GM21390 (cell line): Measurements from ENCODE around the gene WIPF2.

Experiments
- ATAC-seq: cut with Tn5 transposase; IDR thresholded peaks from one replicate; pipeline ENCODE4 v1.9.1; 2021; ENCODE audit not compliant: unreplicated experiment

Gene WIPF2

GRCh38 chr17:40312893-40313667, 94.0 kb downstream of the WIPF2 start:
- ATAC-seq: no peak

- no peak for ATAC-seq
These were observed 94.8 kb downstream of the WIPF2 start for GRCh38 chr17:40313668-40314583.

- no peak for ATAC-seq
These were observed 95.5 kb downstream of the WIPF2 start for GRCh38 chr17:40314584-40314956.

- no peak for ATAC-seq
These were observed 96.1 kb downstream of the WIPF2 start for GRCh38 chr17:40315206-40315605.

GRCh38 chr17:40315678-40316570, 96.8 kb downstream of the WIPF2 start:
- no peak for ATAC-seq

GRCh38 chr17:40316571-40317344, 97.7 kb downstream of the WIPF2 start:
- no peak for ATAC-seq

- no peak for ATAC-seq
These were observed 98.3 kb downstream of the WIPF2 start for GRCh38 chr17:40317345-40317873.

- ATAC-seq: peak; percentile 60
These were observed 99.1 kb downstream of the WIPF2 start for GRCh38 chr17:40317880-40318829.

GRCh38 chr17:40318830-40319391, 99.8 kb downstream of the WIPF2 start:
- no peak for ATAC-seq

- no peak for ATAC-seq
These were observed 100.8 kb downstream of the WIPF2 start for GRCh38 chr17:40319651-40320540.

GRCh38 chr17:40320756-40321523, 101.8 kb downstream of the WIPF2 start:
- ATAC-seq: no peak

- no peak for ATAC-seq
These were observed 102.4 kb downstream of the WIPF2 start for GRCh38 chr17:40321524-40321929.

- ATAC-seq: no peak
These were observed 102.9 kb downstream of the WIPF2 start for GRCh38 chr17:40321961-40322357.

GRCh38 chr17:40322358-40323315, 103.5 kb downstream of the WIPF2 start:
- ATAC-seq: peak; percentile 27
